ENCODE measurements around the gene DNAJC3.
A peak's percentile ranks its signal among the peaks of the same experiment; 100 is the strongest.
"Not testable (repeated sequence)": the region's sequence is repeated elsewhere in the genome, so short reads cannot be mapped to it uniquely, and the experiment has no call there.

Gene DNAJC3

DNA sequence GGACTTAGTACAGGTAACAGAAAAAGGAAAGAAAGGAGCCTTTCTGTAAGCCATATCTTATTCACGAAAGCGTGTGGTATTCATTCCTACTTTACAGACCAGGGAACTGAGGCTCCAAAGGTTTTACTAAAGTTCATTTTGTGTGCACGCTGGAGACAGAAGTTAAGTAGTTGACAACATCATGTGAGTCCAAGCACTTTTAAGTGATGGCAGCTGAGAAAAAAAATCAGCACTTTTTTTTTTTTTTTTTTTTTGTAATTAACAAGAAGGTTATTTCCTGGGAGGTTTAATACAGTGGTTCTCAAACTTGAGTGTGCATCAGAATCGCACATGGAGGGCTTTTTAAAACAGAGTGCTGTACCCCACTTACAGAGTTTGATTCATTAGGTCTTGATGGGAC lies 2.0 kb downstream of the DNAJC3 start:
- in situ Hi-C loops (cut with HindIII; ENCODE audit: low pct_unique_long_range_greater_than_20kb, low sequenced_read_pairs), result no loop called here
- no peak for DNase-seq (ENCODE audit: low read depth in 1 of 2, low spot score in 1 of 2)
- no peak for TF ChIP-seq JUND (IDR thresholded peaks at IDR 0.05; ENCODE audit: low read depth)

DNA sequence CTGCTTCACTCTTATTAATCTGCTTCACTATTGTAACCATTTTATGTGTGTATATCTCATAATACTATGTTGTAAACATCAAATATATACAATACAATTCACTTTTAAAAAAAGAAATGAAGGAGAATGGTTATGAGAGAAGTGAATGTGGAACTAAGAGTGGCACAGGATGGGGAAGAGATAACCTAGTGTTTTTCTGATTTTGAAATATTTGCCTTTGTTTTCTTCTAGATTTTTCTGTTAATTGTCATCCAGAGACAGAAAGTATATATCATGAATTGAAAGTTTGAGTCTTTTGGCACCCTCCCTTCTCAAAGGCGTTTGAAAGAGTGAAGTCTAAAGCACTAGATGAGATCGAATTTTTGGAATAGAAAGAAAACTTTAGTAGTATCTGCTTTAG lies 2.8 kb downstream of the DNAJC3 start:
- in situ Hi-C loops (cut with HindIII; ENCODE audit: low pct_unique_long_range_greater_than_20kb, low sequenced_read_pairs), result no loop called here
- no peak for TF ChIP-seq JUND (IDR thresholded peaks at IDR 0.05; ENCODE audit: low read depth)
- DNase-seq (ENCODE audit: low read depth in 1 of 2, low spot score in 1 of 2), result no peak

- in situ Hi-C loops (cut with HindIII; ENCODE audit: low pct_unique_long_range_greater_than_20kb, low sequenced_read_pairs), result no loop called here
- DNase-seq (ENCODE audit: low read depth in 1 of 2, low spot score in 1 of 2), result no peak
- no peak for TF ChIP-seq JUND (IDR thresholded peaks at IDR 0.05; ENCODE audit: low read depth)
Observed at GRCh38 chr13:95684418-95684817, 7.5 kb downstream of the DNAJC3 start.

DNA sequence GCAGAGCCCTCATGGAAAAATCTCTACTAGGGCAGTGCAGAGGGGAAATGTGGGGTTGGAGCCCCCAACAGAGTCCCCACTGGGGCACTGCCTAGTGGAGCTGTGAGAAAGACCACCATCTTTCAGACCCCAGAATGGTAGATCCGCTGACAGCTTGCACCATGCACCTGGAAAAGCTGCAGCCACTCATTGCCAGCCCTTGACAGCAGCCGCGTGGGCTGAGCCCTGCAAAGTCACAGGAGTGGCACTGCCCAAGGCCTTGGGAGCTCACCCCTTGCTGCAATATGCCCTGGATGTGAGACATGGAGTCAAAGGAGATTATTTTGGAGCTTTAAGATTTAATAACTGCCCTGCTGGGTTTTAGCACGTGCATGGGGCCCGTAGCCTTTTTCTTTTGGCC lies 8.0 kb downstream of the DNAJC3 start:
- DNase-seq (ENCODE audit: low read depth in 1 of 2, low spot score in 1 of 2); in situ Hi-C loops (cut with HindIII; ENCODE audit: low pct_unique_long_range_greater_than_20kb, low sequenced_read_pairs): not testable (repeated sequence)

DNA sequence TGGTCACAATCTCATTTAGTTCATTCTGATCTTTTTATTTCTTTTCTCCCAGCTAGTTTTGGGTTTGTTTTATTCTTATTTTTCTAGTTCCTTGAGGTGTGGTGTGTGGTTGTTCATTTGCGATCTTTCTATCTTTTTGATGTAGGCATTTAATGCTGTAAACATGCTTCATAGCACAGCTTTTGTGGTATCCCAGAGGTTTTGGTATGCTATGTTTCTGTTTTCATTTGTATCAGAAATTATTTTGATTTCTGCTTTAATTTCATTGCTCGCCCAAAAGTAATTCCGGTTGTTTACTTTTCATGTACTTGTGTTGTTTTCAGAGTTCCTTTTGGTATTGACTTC lies 12.6 kb downstream of the DNAJC3 start:
- TF ChIP-seq JUND (IDR thresholded peaks at IDR 0.05; ENCODE audit: low read depth), result no peak
- in situ Hi-C loops (cut with HindIII; ENCODE audit: low pct_unique_long_range_greater_than_20kb, low sequenced_read_pairs), result no loop called here
- no peak for DNase-seq (ENCODE audit: low read depth in 1 of 2, low spot score in 1 of 2)

- in situ Hi-C loops (cut with HindIII; ENCODE audit: low pct_unique_long_range_greater_than_20kb, low sequenced_read_pairs); DNase-seq (ENCODE audit: low read depth in 1 of 2, low spot score in 1 of 2): not testable (repeated sequence)
Observed at GRCh38 chr13:95690986-95691385, 14.0 kb downstream of the DNAJC3 start.

DNA sequence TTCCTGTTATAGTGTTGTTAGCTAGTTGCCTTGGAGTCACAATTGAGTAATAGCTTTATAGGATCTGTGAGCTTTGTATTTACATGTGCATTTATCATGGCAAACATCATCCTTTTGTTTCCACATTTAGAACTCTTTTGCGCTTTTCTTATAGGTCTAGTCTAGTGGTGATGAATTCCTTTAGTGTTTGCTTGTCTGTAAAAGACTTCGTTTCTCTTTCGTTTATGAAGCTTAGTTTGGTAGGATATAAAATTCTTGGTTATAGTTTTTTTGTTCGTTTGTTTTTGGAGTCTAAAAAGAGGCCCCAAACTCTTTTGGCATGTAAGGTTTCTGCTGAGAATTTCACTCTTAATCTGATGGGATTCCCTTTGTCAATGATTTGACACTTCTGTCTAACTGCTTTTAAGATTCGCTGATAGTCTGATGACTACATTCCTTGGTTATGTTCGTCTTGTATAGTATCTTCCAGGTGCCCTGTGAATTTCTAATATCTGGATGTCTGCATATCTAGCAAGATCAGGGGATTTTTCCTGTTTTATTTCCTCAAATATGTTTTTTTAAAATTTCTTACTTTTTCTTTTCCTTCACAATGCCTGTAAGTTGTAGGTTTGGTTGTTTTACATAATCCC lies 20.2 kb downstream of the DNAJC3 start:
- DNase-seq (ENCODE audit: low read depth in 1 of 2, low spot score in 1 of 2), result peak in 1 of 2 experiments; percentile 16
- in situ Hi-C loops (cut with HindIII; ENCODE audit: low pct_unique_long_range_greater_than_20kb, low sequenced_read_pairs), result no loop called here
- no peak for TF ChIP-seq JUND (IDR thresholded peaks at IDR 0.05; ENCODE audit: low read depth)

DNA sequence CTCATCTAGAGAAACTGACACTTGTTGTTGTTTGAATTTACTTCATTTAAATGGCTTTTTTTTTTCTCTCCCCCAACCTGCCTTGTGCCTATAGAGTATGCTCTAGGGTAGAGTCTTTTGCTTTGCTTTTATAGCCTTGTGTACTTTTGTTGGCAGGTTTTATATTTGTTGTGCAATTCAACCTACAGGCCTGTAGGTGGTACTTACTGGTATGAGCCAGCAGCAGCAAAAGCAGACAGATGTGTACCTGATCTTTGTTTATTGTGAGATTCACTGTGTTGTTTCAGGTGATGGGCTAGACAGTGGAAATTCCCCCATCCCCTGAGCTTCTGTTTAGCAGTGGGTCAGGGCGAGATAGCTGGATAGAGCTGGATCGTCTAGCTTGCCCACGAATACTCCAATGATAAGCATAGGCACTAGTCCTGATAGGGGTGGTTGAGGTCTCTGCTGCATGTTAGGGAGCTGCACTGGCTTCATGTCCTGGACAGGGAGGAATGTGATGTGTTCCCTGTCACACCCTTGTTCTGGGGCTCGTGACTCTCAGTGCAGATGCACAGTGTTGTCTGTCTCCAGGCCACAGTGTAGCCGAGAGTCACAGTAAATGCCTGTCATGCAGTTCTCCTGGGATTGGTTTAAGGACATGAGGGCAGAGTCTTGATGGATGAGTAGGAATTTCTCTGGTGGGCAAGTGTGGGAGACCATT lies 21.3 kb downstream of the DNAJC3 start:
- no peak for TF ChIP-seq JUND (IDR thresholded peaks at IDR 0.05; ENCODE audit: low read depth)
- in situ Hi-C loops (cut with HindIII; ENCODE audit: low pct_unique_long_range_greater_than_20kb, low sequenced_read_pairs), result no loop called here
- DNase-seq (ENCODE audit: low read depth in 1 of 2, low spot score in 1 of 2), result peak in 1 of 2 experiments; percentile 41

DNA sequence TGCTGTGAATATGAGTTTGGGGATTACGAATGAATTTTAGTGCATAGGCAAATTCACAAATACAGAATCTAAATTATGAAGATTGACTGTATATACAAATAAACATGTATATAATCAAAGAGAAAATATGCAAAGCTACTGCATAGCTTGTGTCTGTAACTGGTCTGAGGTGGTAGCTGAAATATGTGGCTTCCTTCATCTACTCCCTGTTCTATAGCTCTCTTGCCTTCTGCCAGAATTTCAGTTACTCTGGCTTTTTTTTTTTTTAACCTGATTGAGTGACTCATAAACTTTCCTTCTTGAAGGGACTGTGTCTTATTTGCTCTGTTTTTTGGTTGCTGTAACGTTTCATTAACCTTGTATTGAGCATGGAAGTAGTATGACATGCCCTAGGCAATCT lies 26.6 kb downstream of the DNAJC3 start:
- DNase-seq (ENCODE audit: low read depth in 1 of 2, low spot score in 1 of 2), result no peak
- no peak for TF ChIP-seq JUND (IDR thresholded peaks at IDR 0.05; ENCODE audit: low read depth)
- in situ Hi-C loops (cut with HindIII; ENCODE audit: low pct_unique_long_range_greater_than_20kb, low sequenced_read_pairs), result no loop called here

GRCh38 chr13:95704510-95704909 lies 27.6 kb downstream of the DNAJC3 start:
- in situ Hi-C loops (cut with HindIII; ENCODE audit: low pct_unique_long_range_greater_than_20kb, low sequenced_read_pairs), result no loop called here

DNA sequence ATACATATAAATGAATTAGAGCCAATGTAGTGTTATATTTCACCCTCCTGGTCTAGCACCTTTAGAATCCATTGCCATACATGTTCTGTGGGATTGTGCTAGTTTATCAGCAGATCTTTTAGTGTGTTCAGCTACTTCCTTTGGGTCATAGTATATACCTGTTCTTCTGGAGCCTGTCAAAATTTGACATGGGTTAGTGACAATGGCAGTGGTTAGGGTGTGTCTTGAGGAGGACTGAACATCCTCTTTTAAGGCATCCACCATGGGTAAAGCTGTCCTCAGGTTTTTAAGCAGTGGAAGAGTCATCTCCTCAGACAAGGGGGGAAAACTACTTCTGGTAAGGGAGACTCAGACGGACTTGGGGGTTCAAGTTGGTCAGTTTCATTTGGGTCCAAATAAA lies 29.4 kb downstream of the DNAJC3 start:
- DNase-seq (ENCODE audit: low read depth in 1 of 2, low spot score in 1 of 2), result no peak
- no peak for TF ChIP-seq JUND (IDR thresholded peaks at IDR 0.05; ENCODE audit: low read depth)
- in situ Hi-C loops (cut with HindIII; ENCODE audit: low pct_unique_long_range_greater_than_20kb, low sequenced_read_pairs), result no loop called here

More at GRCh38 chr13:95704510-95704909, 27.6 kb downstream of the DNAJC3 start:
- TF ChIP-seq JUND (IDR thresholded peaks at IDR 0.05; ENCODE audit: low read depth), result no peak
- DNase-seq (ENCODE audit: low read depth in 1 of 2, low spot score in 1 of 2), result peak in 1 of 2 experiments; percentile 23

- no peak for TF ChIP-seq JUND (IDR thresholded peaks at IDR 0.05; ENCODE audit: low read depth)
- DNase-seq (ENCODE audit: low read depth in 1 of 2, low spot score in 1 of 2), result no peak
- in situ Hi-C loops (cut with HindIII; ENCODE audit: low pct_unique_long_range_greater_than_20kb, low sequenced_read_pairs), result no loop called here
Observed at GRCh38 chr13:95707035-95707434, 30.1 kb downstream of the DNAJC3 start.

- no peak for TF ChIP-seq JUND (IDR thresholded peaks at IDR 0.05; ENCODE audit: low read depth)
- no peak for DNase-seq (ENCODE audit: low read depth in 1 of 2, low spot score in 1 of 2)
- in situ Hi-C loops (cut with HindIII; ENCODE audit: low pct_unique_long_range_greater_than_20kb, low sequenced_read_pairs), result no loop called here
Observed at GRCh38 chr13:95707442-95708390, 30.8 kb downstream of the DNAJC3 start.

Measured in T47D (cell line).